Activated effector memory CD4-positive, alpha-beta T cell treated with Interleukin-2 at 50 U/mL for 16 hours (primary cell): Measurements from ENCODE around the gene GRM7.

Experiments
- DNase-seq: peaks from one replicate; pipeline ENCODE4 v3.0.0-alpha.2; 2020

Gene GRM7

DNA sequence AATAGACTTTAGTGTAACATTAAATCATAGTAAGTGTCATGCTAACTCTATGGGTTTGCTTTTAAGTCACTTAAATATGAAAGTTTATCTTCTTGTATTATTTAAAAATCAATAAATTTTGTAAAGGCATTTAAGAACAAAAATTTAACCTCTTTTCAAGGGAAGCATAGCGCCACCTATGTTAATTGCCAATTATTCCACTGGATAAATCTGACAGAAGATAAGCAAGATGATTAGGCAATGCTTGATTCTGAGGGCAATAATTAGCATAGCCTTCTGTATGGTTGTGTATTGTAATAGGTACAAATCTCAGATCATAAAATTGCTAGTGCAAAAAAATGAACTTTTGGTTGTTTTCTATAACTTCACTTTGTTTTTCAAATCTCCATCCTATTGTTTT, 560.1 kb downstream of the GRM7 start:
- no peak for DNase-seq

DNA sequence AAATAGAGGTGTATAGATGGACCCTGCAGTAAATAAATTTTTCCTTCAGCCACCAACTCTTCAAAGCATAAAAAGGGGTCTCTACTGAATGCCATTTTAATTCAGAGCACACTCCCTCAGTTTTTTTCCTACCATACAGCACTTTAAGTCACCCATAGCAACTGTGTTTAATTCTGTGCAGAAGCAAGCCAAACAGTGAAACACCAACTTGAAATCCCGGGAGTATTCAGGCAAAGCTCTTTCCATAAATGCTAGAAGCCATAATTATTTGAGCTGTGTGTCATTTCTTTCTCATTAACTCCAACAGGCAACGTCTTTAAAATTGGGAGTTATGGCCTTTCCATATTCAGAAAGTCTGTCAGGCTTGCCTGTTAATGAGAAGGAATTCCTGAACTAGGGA, 562.1 kb downstream of the GRM7 start:
- DNase-seq = no peak

DNA sequence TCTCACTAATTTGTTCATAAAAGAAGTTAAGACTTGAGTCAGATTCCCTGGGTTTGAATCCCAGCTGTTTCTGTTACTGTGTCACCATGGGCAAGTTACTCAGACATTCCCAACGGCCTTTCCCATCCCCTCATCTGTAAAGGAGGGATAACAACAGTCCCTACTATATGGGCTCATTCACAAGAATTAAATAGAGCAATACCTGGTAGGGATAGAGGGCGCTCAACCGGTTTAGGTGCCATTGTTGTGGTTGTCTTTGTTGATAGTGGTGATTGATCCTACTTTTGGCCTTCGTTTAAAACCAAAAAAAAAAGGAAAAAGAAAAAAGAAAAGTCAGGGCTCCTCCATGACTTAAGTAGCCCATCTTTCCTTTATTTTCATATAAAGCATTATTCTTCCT, 563.1 kb downstream of the GRM7 start:
- DNase-seq = no peak

DNA sequence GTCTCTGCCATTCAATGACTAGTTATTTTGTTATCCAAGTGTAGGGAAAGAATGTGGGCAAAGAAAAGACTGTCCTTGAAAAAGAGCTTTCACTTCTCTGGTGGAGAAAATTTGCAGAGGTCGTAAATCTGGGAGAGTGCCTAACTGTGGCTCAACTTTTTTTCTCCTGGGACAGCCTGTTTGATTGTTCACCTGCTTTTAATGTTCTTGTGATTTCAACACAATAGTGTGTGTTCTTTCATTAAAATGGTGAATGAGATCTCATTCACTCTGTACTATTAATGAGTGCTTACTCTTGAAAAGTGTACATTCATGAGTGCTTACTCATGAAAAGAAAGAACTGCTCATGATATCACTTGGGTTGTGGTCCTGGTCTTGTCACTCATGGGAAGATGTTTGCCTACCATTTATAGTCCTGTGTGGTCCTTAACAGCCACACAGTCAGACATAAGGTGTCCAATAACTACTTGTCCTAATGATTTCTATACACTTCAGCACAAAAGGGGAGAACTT, 567.3 kb downstream of the GRM7 start:
- no peak for DNase-seq

DNA sequence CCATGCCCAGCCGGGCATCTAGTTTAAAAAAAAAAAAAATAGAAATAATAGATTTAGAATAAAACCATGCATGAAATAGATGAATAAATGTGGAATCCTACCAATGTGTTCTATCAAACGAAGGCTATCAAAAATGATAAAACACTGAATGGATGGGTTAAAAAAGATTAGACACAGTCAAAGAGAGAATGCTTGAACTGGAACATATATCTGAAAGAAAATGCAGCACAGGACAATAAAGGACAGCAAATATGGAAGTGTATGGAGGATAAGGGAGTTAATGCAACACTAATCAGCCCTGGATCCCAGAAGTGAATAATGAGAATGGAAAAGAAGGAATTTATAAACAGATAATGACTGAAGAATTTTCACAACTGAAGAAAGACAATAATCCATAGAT, 571.7 kb downstream of the GRM7 start:
- DNase-seq = no peak

DNA sequence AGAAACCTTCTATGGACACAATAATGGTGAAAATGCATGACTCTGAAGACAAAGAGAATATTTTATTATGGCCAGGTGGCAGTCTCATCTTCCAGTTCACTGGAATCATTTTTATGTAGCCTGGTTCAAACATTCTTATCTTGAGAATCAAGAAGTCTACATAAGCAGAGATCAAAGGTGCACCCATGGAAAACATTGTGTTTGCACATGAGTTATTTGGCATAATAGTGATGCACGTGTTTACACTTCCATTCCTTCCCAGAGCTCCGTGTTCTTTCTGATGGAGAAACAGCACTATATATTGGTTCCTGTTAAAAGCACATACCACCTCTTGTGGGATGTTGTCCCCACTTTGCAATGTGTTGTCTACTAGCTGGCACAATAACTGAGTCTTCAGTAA, 572.2 kb downstream of the GRM7 start:
- DNase-seq = no peak

DNA sequence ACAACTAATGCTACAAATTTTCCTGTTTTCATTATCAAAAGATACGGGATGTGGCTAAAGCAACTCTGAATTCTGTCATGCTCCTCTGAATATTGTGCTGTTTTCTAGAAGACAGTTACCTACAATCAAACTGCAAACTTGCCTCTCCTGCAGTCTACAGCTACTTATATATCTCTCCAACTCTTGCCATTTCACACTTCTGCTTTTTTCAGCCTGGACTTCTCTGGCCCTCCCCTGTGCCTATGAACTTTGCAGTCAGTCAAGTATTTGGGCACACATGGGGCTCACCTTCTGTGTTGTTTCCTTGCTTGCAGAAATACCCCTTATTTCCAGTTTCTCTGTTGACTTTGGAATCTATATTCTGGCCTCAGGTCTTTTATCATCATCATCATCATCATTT, 575.6 kb downstream of the GRM7 start:
- no peak for DNase-seq

DNA sequence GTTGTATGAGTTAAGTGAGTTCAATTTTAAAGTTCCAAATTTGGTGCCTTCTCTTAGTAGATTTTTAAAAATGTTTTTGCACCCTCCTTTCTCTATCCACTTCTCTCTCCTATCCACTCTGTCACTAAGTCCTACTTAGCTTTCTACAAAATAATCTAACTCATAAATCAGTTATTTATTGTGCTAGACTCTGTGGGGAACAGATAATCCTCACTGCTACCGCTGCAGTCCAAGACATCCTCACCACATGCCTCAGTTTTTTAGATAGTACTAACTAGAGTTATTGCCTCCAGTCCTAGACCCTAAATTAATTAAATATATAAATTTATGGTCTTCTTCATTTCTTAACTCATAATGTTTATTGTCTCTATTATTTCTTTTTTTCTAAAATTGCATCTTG, 576.3 kb downstream of the GRM7 start:
- no peak for DNase-seq

DNA sequence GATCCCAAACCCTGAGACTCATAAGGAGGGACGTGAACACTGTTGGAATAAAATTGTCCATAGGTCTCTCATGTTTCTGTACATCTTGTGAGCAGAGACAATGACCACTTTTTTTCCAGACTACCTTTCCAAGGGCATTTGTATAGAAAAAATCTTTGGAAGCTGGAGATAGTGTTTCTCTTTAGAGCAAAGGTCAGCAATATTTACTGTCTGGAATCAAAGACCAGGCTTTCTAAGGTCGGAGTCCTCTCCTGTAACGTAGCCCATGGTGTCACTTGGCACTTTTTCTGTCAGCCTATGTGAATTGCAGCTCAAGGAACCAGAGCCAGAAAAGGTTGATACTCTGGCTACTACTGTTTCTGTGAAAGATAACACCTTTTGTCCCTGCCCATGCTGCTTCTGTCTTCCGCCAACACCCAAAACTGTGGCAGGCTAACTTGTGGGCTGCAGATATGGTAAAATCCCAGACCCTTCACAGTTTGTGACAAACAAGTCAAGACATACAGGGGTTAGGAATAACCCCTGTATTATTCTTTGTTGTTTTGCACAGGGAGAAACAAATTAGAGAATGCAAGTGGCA, 578.3 kb downstream of the GRM7 start:
- DNase-seq = no peak

DNA sequence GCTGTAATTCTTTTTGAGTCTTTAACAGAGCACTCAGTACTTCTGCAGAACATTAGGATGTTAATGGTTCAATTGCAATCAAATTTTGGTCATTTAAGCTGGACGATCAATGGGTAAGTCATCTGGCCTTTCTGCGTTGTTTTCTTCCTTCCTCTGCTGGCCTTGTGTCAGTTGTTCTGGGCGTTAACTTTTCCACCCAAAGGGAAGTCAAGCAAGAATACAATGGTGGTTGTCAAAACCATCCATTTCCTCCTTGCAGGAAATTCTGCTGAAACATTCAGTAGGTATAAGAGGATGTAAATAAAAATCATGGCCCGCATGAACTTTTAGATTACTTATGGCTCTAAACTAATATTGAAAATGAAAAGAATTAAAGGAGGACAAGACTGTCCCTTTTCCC, 584.0 kb downstream of the GRM7 start:
- no peak for DNase-seq

DNA sequence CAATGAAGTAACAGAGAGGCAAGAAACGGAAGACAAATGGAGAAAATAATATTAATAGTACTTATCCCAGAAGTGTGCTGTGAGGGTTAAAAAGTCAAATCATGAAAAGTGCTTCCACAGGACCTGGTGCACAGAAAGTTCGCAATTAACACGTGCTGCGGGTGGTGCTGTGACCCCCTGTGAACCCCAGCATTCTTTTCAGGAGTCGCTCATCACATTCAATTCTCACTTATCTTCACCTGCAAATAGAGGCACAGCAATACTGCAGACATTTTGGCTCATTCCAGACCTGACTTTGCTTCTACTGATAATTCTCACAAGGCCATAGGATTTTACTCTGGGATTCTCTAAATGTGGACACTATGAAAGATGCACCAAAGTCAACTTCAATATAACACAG, 584.4 kb downstream of the GRM7 start:
- no peak for DNase-seq

DNA sequence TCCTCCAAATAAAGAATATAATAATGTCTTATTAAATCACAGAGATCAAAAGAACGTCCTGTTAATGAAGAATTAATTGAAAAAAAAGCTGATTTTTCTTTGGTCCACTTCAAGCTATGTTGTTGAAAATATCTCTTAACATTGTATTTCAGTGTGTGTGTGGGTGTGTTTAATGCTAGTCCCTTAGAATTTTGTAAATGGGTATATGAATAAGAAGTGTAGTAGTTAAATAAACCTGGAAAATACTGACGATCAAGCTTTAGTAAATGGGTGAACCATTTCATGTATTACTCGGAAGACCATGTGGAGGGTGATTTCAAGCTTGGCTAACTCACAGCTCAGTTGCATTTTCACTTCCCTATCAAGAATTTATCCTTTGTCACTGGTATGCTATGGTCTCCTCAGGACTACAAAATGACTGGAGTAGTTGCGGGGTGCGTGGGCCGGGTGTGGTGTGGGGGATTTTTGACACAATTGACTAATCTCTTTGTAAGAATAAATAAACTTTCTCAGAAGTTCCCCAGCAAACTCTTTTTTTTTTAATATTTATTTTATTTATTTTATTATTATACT, 586.4 kb downstream of the GRM7 start:
- DNase-seq = no peak

DNA sequence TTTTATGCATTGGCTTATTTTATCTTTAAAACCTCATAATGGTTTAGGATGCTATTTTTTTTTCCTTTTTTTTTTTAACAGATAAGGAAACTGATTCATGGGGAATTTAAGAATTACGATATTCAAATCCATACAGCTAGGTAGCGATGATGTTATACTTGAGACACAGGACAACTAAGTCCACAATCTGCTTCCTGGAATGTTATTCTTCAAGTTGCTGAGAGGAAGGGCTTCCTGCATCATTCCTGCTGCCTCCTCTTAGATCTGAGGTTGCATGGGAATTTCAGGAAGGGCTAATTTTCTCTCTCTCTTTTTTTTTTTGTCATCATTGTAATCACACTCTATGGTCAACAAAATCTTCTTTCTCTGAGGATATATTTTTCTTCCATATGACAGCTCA, 595.5 kb downstream of the GRM7 start:
- DNase-seq = no peak

DNA sequence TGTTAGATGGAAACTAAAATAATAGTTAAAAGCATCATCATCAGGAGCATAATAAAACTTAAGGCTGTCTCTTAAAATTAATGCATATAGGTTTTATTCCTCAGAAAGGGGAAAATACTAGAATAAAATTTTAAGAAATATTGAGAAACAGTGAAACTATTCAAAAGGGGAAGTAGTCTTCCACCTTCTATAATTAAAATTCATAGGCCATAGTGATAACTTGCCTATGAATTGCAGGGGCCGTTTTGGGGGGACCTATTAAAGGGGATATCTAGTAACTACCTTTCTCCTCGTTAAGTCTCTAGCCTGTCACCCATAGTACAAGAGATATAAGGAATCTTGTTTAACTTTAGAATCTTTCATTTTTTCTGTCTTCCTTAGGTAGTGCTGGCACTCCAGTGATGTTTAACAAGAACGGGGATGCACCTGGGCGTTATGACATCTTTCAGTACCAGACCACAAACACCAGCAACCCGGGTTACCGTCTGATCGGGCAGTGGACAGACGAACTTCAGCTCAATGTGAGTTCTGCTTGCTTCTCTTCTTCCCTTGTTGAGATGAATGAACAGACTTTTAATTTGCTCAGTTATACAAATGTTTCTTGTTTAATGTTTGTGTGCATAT, 600.4 kb downstream of the GRM7 start:
- no peak for DNase-seq

DNA sequence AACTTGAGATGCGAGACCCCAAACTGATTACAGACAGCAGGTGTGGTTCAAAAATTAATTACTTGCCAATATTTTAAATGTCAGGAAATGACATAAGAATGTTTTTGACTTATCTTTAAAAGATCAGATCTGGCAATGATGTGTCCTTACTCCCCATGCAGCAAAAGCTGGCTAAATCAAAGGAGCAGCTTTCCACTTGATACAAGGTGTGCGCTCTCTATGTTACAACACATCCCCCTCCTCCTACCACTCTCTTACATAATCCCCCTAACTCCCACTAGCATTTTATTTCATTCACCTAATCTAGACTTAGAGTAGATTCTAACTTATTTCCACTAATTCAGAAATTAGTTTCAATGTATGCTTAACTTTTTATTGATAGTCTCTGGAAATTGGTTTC, 609.0 kb downstream of the GRM7 start:
- DNase-seq = no peak

DNA sequence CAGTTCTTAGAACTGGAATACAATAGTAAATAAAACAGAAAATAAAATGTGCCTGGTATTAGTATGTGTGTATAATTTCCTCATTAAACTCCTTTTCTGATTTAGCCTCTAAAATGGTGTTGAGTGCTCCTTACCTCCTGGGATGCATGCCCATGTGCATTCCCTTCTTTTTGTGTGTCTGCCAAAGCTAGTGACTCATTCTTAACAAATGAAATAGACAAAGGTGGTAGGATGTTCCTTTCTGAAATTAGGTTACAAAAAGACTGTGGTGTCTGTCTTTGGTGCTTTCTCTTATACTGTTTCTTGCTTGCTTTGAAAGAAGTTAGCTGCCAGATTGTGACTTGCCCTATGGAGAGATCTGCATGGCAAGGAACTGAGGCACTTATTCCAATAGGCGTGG, 623.7 kb downstream of the GRM7 start:
- no peak for DNase-seq

DNA sequence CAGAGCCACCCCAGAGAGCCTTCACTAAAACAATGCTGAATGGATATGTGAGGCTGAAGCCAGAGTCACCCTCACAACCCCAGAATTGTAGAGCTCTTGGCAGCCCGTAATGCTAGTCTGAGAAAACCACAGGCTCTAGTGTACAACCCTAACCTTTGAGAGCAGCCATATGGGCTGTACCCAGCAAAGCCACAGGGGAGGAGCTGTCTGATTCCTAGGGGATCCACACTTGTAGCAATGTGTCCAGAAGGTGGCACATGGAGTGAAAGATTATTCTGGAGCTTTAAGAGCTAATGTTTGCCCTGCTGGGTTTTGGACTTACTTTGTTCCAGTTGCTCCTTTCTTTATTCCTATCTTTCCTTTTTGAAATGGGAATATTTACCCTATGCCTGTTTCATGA, 626.8 kb downstream of the GRM7 start:
- no peak for DNase-seq

DNA sequence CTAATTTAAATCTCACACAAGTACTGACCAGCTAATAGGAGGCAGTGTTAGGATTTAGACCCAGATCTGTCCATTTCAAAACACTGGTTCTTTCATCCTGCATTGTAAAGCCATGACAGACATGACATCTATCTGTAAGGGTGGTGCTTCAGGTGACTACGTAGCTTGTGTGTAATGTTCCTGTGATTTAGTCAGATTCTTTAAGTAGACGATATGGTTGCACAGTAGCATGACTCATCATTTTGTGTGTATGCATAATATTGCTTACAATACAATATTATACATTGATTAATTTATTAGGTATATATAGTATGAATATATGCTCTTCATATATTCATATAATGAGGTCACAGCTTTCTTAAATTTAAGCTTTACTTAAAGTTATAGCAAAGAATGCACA, 628.5 kb downstream of the GRM7 start:
- no peak for DNase-seq

DNA sequence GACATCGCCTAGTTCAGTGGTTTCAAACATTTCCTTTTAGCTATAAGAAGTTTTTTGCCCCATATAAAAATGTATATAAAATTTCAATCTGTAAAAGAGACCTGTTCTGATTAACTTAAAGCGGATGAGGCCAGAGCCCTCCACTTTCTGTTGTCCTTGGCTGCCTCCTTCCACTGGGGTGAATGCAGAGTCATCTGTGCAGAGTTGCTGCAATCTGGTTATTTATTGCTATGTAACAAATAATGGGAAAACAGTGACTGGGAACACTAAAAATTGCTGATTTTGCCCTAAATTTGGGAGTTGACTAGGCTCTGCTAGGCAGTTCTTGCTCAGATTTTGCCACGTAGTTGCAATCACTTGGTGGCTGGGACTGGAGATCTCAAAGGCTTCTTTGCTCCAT, 637.8 kb downstream of the GRM7 start:
- no peak for DNase-seq

DNA sequence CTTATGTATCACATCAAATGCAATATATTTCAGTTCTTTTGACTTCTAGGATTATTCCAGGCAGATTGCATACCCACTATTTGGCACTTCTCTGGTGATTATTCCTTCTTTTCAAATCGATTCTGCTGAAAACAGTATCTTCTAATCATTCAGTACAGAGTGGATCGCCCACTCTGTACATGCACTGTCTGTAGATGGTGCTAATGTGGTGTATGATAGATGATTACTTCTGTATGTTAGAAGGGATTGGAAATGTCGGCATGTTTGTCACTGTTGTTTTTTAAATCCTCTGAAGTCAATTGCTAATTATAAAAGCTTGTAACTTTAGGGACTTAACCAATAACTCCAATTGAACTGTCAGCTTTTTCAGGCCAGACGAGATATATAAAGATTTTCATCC, 642.5 kb downstream of the GRM7 start:
- DNase-seq = no peak

DNA sequence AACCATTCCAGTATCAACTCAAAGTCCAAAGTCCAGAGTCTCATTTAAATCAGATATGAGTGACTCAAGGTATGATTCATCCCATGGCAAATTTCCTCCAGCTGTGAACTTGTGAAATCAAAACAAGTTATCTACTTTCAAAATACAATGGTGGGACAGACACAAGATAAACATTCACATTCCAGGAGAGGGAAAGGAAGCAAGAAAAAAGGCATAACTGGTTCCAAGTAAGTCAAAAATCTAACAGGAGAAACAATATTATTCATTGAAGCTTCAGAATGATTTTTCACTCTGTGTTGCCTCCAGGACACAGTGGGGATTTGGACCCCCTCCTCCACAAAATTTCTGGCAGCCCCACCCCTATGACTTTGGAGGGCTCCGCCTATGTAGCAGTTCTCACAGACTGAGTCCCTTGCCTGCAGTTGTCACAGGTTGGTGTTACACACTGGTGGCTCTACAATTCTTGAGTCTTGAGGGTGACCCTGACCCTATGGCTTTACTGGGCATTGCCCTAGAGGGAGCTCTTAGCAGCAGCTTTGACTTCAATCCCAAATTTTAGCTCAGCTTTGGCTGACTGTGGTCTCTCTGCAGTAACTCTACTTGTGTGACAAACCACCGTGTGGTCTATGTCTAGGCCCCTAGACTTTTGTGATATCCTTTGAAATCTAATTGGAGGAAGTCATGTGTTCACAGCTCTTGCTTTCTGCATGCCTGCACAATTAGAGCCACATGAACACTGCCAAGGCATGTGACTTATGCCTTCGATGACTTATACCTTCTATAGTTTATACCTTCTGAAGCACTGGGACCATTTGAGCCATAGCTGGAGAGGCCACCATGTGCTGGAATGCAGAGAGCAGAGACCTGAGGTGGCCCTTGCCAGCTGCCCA, 644.2 kb downstream of the GRM7 start:
- DNase-seq = no peak

DNA sequence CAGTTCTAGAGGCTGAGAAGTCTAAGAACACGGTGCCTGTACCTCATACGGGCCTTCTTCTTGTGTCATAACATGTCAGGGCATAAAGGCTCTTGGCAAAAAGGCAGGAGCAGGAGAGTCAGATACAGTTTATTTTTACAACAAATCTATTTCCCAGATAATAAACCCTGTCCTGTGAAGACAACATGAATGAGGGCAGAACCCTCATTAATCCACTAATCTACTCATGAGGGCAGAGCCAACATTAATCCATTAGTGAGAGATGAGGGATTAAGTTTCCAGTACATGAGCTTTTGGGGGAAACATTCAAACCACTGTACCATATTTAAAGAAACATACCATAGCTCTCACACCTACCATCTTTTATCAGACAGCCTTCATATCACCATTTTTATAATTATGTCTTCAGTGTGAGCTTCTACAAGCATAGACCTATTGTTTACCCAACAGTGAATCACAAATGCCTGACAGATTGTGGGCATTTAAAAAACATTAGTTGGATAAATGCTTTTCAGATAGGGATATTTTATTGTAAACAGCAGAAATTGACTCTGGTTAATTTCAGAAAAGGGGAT, 645.8 kb downstream of the GRM7 start:
- DNase-seq = no peak

DNA sequence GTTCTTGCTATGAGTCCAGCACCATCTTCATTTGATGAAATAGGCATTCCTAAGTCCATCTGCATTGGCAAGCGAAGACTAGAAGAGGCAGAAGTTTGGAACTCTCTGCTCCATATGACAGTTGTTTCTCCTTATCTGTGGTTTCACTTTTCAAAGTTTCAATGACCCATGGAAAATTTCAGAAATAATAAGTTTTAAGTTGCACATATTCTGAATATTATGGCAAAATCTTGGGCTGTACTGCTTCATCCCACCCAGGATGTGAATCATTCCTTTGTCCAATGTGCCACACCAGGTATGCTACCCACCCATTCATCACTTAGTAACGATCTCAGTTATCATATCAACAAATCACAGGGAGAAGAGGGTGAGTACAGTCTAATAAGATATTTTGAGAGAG, 647.9 kb downstream of the GRM7 start:
- no peak for DNase-seq

DNA sequence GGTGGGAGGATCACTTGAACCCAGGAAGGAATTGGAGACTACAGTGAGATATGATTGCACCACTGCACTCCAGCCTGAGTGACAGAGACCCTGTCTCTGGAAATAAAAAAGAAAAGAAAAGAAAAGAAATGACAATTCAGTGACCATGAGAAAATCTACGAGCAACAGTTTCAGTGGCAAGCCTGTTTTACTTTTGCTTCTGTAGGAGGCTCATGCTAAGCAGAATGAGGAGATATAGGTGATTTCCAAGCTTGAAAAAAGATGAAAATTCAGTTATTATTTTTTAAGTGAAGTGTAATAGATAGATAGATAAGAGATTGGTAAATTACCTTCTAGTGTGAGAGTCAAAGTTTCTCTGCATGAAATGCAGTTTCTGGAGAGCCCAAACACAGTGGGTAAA, 651.1 kb downstream of the GRM7 start:
- no peak for DNase-seq
